GM21360 (cell line): ENCODE results near the gene ZNF438.

ENCODE experiments used
- ATAC-seq: cut with Tn5 transposase; IDR thresholded peaks from one replicate; pipeline ENCODE4 v1.9.1; 2021; ENCODE audit warnings: mild to moderate bottlenecking, moderate library complexity; ENCODE audit not compliant: unreplicated experiment

ZNF438 gene

DNA sequence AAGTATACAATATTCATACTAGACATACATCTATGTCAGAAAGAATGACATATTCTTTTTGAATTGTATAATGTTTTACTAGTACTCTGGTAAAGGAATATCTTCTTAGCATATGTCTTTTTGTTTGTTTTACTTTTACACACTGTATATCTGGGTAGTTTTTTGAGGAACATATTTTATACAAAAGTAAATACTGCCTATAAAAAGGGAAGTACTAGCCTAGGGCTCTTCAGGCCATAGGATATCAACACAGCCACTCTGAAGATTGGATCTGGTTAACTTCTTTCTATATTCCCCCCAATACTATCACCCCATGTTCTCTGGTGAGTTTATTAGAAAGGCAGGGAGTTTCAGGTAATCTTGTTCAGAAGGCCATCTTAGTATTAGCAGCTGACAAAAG lies 134.6 kb downstream of the ZNF438 start:
- no peak for ATAC-seq

DNA sequence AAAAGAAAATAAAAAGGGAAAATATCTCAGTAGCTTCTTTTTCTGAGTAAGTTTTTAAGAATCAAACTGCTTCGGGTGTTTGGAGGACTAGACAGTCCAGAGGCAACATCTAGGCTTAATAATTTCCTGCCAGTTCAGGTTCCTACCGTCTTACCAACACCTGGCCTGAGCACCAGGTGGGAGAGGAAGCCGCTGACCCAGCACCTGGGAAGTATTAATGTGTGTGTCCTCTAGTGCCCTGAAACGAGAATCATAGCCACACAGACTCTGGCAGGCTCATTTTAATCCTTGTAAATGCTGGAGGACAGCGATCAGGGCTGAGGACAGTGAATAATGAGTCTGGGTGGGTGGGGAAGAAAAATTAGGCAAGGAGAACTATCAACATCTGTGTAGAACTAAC lies 137.4 kb downstream of the ZNF438 start:
- no peak for ATAC-seq

DNA sequence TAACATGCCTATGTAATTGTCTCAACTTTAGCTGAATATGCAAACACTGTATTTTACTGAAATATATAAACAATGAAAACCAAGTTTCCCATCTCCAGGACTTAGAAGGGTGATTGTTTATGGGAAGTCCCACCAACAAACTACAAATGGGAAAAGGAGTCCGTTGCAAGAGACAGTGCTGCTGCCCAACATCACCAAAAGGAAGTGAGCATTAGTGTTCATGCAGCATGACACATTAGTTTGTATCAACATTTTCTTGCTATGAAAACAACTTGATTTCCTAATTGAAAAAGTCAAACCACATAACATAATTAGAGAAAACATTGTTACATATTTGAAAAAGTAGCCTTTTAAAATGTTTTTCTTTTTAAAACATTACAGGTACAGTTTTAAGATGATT lies 138.5 kb downstream of the ZNF438 start:
- ATAC-seq: no peak

DNA sequence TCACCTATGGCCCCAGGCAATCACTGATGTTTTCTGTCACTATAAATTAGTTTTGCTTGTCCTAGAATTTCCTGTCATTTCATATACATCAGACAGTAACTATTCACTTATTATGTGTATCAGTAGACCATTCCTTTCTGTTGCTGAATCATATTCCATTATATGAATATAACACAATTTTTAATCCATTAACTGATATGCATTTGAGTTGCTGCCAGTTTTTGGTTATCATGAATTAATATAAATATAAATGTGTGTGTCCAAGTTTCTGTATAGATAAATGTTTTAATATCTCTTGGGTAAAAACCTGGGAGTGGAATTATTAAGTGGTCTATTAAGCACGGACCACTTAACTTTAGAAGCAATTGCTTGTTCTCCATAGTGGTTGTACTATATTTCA lies 143.8 kb downstream of the ZNF438 start:
- no peak for ATAC-seq

DNA sequence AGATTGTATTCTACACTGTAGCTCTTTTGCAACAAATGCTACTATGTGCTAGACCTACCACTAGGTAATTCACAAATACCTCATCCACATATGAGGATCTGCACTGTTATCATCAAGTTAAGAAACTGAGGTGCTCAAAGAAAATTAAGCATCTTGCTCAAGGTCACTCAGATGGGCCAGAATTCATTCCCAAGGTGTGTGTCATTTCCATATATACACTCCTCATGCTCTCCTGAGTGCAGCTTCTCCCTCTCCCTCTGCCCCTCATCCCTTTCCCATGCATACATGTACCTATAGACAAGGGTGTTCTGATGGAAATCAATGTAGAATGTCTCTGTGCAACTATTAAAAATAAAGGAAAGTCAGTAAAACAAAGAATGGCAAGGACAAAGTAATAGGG lies 146.2 kb downstream of the ZNF438 start:
- no peak for ATAC-seq

DNA sequence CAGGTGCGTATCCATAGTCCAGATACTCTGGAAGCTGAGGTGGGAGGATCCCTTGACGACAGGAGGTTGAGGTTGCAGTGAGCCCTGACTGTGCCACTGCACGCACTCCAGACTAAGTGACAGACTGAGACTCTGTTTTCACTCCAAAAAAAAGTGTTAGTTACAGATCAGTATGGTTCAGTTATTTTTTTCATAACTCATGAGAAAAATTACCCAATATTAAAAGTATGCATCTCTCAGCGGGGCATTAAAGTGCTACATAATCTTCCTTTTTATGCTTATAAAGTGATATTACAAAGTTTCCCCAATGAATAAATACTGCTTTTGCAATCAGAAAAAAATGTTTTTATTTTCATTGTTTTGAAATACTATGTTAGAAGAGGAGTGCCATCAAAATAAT lies 147.9 kb downstream of the ZNF438 start:
- no peak for ATAC-seq

DNA sequence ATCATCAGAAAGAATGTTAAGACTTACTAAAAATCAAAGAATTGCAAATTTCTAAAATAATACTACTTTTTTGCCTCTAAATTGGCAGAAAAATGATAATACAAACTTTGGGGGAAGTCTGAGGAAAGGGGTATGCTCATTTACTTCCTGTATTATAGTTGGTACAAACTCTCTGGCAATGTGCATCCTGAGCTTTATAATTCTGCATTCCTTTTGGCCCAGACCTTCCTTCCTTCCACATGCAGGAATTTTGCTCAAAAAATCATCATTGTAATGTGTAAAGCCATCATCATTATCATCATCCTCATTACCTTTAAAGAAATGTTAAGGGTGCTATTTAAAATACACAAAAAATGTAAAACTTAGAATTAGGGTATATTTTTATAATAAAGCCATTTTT lies 148.5 kb downstream of the ZNF438 start:
- ATAC-seq: no peak

DNA sequence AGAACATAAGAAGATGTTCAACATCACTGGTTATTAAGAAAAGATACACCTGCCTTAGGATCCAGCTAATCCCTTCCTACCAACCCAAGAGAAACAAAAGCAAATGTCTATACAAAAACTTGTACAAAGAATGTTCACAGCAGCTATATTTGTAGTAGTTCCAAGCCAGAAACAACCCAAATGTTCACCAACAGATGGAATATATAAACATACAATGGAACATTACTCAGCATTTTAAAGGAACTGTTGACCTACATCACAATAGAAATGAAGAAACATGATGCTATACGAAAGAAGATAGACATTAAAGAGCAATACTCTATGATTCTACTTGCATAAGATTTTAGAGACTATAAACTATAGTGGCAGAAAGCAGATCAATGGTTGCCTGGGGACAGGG lies 149.4 kb downstream of the ZNF438 start:
- ATAC-seq: no peak

DNA sequence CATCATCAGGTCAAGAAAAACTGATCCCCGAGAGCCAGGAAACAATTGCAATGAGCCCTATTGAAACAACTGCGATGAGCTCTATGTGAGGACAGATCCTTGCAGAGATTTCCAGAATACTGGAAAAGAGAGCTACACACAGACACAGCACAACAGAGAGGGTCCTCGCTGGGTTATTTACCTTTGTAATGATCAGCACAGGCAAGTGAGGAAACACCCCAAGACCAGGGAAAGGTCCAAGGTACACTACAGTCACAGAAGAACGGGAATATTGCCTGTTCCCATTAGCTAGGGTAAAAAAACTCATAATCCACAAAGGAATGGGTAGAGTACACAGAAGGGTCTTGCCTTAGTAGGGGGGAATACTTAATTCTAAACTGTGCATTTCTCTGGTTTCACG lies 152.7 kb downstream of the ZNF438 start:
- no peak for ATAC-seq

DNA sequence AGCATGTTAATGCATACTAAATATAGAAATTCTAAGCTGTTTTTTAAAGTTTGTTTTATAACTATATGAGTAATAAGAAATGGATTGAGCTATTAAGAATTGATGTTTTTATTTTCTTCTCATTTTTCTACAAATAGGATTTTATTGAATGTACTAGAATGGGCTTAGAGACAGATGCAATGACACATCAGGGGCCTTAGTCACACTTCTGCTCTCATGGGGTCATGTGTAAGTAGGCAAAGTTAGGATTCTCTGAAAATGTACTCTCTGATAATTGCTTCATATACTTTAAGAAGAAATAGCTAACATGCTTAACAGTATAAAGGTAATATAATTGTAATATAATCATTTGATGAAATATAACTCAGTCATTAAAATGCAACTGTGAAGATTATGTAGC lies 154.6 kb downstream of the ZNF438 start:
- no peak for ATAC-seq

DNA sequence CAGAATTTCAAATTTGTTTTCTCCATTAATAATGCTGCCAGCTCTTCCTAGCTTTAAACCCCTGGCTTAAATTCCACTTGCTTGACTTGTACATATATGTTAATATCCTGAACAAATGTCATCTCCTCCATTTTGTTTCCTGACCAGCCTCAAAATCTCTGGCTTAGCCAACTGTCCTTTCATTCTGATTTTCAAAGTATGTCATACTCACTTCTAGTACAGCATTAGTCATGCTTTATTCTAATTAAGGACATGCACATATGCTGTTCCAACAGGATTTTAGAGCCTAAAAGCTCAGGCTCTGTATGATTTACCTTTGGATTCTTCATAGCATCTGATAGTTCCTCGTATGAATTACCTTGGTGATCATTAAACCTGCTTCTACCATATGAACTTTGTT lies 158.3 kb downstream of the ZNF438 start:
- ATAC-seq: no peak

DNA sequence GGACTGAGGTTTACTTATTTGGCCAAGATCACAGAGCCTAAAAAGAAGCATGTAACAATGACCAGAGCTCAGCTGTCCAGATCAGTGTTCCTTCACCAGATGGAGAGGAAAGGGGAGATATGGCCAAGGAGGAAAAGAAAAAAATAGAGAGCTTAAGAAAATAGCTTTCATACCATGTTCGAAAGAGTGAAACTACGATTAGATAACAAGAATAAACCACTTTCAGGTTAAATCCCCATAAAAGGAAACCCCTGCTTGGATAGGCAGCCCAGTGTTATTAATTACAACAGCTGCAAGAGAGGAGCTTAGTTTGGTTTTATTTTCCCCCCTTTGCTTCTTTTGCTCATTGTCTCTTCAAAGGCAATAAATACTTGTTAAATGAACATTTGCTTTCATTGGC lies 160.8 kb downstream of the ZNF438 start:
- ATAC-seq: no peak

DNA sequence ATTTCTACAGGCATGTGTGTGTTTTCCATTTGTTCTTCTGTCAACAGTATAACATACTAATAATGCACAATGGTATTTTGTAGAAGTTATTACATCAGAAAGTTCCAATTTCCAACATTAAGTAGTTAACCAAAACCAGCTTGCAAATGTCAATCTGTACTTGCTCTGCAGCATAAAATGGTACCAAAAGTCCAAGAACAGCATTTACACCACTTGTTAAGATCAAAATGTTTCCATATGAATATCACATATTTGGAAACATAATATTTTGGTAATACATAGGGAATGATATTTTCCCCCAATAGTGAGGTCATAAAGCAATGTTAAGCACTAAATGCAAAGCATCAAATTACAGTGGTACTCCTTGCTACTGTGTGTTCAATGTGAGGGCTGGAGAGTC lies 162.1 kb downstream of the ZNF438 start:
- no peak for ATAC-seq

DNA sequence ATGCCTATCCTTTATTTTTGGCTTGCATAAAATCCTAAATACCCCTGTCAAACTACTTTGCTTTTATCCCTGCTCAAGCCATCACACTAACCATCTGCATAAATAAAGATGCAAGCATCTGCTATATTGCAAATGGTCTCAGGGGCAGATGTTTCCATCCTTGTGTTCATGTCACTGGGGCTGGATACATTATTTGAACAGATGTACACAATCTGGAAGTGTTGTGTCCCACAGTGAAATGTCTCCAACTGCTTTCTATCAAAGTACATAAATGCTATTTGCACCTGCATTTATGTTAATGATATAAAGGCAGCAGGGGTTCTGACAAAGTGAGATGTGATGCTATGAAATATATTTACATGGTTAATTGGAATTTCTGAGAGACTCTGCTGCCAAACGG lies 163.1 kb downstream of the ZNF438 start:
- no peak for ATAC-seq

DNA sequence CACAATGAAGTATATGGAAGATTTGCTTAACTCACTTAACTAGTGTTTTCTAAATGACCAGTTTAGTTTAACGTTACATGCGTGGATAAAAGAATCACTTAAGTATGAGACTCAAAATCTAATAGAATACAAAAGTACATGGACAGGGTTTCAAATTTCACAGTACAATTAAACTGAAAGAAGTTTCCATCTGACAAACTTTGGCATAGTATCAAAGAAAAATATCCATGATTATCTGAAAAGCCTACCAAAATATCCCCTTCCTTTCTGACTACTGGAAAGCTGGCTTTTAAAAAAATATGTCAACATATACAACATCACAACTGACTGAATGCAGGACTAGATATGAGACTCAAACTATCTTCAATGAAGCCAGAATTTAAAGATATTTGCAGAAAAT lies 164.8 kb downstream of the ZNF438 start:
- no peak for ATAC-seq

DNA sequence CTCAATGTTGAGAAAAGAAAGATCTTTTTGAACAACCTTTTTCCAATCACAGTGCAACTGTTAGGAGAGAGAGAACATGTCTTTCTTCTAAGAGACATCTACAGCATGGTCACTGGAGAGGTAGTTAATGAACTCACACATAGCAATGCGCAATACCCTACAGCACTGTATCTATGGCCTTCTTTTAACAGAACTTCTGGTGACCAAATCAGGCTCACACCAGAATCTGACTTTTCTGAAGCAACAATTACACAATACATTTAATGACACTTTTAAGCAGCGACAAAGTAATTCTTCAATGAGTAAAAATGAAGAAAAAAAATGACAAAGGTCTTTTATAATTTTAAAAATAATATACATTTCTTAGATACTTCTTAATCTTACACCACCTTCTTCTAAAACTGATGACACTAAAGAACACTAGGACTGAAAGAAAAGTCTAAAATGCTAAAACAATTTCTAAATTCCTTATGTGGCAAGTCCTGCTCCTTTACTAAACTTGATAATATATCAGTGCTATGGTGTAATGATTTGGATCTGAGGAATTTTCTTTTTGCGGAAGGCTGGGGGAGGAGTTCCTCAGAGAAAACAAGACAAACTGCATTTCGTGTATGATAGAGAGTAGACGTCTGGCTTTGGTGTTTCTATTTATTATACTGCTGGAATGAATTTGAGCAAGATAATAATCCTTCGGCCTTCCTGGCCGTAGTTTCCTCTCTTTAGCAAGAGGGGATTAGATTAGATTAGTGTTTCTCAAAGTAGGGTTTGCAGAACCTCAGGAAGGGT lies 166.3 kb downstream of the ZNF438 start:
- no peak for ATAC-seq

DNA sequence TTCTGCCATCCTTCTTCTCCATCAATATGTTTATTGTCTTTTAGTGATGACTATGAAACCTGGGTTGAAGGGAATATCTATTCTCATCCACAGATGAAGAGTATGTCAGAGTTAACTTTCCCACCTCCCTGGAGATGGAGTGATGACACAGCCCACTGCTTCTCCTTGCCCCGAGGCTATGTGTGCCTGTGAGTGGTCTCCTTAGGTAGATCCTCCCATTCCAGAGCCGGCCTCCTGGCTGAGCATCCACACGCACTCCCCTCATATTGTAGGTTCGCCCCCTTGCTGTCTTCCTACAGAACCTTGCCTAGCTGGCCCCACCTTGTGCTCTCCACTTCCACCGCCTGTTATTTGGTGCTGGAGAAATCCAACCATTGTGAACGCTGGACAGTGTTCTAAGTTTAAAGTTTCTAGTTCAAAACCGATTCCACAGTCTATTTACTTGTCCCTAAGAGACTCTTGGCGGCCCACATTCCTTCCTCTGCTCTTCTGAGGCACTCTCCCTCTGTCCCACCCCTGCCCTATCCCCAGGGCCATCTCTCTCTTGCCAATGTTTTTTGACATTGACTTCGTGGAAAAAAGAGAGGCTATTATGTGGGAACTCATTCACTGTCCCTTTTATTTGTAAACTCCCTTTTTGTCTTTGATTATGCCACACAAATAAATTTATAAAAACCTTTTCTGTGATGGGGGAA lies 168.0 kb downstream of the ZNF438 start:
- ATAC-seq: no peak

DNA sequence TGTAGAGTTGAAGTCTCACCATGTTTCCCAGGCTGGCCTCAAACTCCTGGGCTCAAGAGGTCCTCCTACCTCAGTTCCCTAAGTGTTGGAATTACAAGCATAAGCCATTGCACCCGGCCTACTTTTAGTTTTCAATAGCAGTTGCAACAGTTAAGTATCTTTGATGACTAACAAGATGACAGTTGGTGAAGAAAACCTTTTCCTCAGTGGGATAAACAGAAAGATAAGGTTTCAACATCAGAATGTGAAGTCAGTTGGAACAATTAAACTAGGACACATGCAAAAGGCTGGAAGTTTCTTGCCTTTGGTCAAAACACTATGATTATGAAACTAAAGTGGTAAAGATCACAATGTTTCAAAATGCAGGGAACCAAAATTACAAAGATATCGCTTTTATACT lies 169.2 kb downstream of the ZNF438 start:
- no peak for ATAC-seq

DNA sequence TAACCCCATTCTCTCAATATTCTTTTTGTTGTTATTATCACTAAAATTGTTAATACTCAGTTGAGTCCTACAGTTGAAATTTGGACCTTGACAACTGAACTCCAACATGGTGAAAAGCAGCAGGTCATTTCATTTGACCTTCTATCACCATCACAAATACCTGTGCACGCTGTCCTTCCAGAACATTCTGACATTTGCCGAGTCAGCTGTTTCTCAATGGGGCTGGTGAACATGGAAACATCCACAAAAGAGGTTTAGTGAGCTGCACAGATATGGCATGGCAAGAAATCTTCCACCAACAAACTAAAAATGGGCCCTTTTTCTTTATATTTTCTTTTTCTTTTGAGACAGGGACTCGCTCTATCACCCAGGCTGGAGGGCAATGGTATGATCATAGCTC lies 169.7 kb downstream of the ZNF438 start:
- ATAC-seq: no peak

DNA sequence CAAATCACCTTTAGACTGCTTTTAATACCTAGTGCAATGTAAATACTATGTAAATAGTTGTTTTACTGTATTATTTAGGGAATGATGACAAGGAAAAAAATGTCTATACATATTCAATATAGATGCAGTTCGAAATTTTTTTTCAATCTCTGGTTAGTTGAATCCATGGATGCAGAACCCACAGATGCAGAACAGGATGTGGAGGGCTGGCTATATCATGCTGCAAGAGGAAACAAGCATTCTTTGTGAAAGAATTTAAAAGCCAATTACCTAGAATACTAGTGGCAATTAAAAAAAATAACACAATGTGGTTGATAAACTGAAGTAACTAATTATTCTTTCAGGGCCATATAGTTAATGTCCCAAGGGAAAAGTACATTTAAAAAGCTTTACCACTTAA lies 170.4 kb downstream of the ZNF438 start:
- ATAC-seq: no peak

DNA sequence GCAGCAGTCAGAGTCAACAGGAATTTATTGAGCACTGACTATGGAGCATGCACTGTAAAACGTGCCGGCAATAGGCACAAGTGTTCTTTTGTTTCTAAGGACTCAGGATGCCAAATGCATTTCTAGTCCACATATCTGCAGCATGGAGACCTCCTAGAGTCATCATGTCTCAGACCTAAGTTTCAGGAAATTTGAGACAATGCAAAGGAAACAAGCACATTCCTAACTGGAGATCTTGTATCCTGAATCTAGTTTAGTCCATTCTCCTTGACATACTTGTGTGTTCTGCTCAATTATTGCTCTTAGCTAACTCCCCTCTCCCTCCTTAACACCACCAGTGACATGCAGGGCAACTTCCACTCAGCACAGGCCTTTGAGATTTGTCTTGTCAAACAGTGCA lies 173.2 kb downstream of the ZNF438 start:
- ATAC-seq: no peak

DNA sequence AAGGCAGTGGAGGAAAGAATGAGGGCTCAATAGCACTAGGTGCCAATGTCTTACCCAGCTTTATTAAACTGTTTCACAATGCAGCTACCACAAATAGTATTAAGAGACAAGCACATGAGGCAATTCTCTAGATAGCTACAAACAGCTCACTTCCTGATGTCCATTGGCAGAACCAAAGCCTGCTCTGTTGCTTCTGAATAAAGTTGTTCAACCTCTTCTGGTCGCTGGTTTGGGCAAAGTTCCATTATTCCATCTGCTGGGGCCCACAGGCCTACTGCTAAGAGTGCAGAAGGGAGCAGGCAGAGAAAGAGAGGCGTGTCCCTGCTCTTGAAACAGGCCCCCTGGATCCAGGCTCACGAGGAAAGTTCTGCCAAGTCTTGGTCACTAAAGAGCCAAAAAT lies 173.9 kb downstream of the ZNF438 start:
- no peak for ATAC-seq

DNA sequence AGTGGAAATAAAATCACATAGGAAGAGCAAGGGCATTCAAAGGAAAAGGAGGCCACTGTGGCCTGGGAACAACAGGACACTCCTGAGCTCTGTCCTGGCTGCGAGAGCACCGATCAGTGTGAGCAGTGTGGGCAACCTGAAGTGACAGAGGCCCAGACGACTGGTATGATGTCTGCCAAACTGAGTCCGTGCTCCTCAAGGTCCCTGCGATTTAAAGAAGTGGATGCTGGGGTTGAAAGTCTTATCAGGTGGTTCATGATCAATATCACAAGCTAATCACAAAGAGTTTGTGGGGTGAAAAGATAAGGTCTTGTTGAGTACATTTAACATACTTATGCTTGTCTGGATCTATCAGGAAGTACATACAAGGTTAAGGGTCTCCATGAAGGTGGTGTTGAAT lies 176.5 kb downstream of the ZNF438 start:
- no peak for ATAC-seq
